ENCODE data around the gene ITGBL1. TPM values are rescaled to one million over a fixed set of nuclear protein-coding genes. Genes with fewer than 3 reads are reported as not detected.

ITGBL1 gene
- total RNA-seq, 3 donors from 2014 or later (not counting 1 experiment from before 2014, with no cell fraction given), result not detected

GRCh38 chr13:101449790-101450748 is 2.4 kb upstream of the ITGBL1 start:
- Histone ChIP-seq H3K4me3 (ENCODE audit: low read length) (no peak overlapping the region), H3K27ac (ENCODE audit: low read length) (no peak overlapping the region), H3K4me1 (ENCODE audit: control insufficient read depth, insufficient read depth, low read length) (no peaks in the 10 kb centered on the region), H3K9me3 (ENCODE audit: control insufficient read depth, insufficient read depth, low read length) (no peaks in the 10 kb centered on the region), H3K36me3 (ENCODE audit: control insufficient read depth, insufficient read depth, low read length) (no peaks in the 10 kb centered on the region), H3K27me3 (ENCODE audit: control insufficient read depth, insufficient read depth, low read length) (peaks cover 3% of the 10 kb centered on the region)
- Mint-ChIP-seq H3K9me3 (peaks cover 0 to 3% of the 10 kb centered on the region in 2 donors), H3K27me3 (ENCODE audit: low read depth in 2 of 2) (peaks cover 9 to 19% of the 10 kb centered on the region in 2 donors), H3K36me3 (no peaks in the 10 kb centered on the region), H3K4me3 (no peak overlapping the region), H3K27ac (no peak overlapping the region), H3K4me1 (no peaks in the 10 kb centered on the region)
- ATAC-seq (no peak), DNase-seq (no peak)
- intact Hi-C loops (cut with micrococcal nuclease), result no loop called here
- TF ChIP-seq CTCF (IDR thresholded peaks at IDR 0.05), result no peak
- WGBS (ENCODE audit: insufficient coverage), result 74% methylated on average over 3 of the region's 5 CpGs

DNA sequence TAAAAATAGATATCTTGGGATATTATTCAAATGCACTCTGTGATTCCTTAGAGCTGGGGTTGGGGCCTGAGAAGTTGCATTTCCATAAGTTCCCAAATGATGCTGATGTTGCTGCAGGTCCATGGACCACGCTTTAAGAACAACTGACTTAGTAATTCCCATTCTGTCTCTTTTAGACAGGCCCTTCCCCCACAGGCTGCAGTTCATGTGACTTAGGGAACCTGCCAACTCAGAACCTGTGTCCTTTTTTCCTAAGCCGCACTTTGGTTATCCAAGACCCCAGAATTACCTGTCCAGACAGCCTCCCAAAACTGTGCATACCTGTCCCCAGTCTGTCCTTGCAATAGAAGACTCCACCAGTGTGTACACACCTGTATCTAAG is 1.7 kb upstream of the ITGBL1 start:
- WGBS (ENCODE audit: insufficient coverage), result 76% methylated on average over 2 of the region's 2 CpGs
- Mint-ChIP-seq H3K4me3 (no peak overlapping the region), H3K4me1 (no peaks in the 10 kb centered on the region)

GRCh38 chr13:101451641-101452040 is 834 bp upstream of the ITGBL1 start:
- DNase-seq (no peak), ATAC-seq (no peak)
- Histone ChIP-seq H3K4me1 (ENCODE audit: control insufficient read depth, insufficient read depth, low read length) (no peaks in the 10 kb centered on the region), H3K9me3 (ENCODE audit: control insufficient read depth, insufficient read depth, low read length) (no peaks in the 10 kb centered on the region), H3K27ac (ENCODE audit: low read length) (no peak overlapping the region), H3K4me3 (ENCODE audit: low read length) (no peak overlapping the region), H3K36me3 (ENCODE audit: control insufficient read depth, insufficient read depth, low read length) (no peaks in the 10 kb centered on the region), H3K27me3 (ENCODE audit: control insufficient read depth, insufficient read depth, low read length) (peaks cover 3% of the 10 kb centered on the region)
- no peaks in the 10 kb centered on the region for H3K36me3 Mint-ChIP-seq
- H3K4me3 Mint-ChIP-seq, result no peak overlapping the region
- H3K9me3 Mint-ChIP-seq, result peaks cover 0 to 3% of the 10 kb centered on the region in 2 donors
- intact Hi-C loops (cut with micrococcal nuclease), result no loop called here
- TF ChIP-seq CTCF (IDR thresholded peaks at IDR 0.05), result no peak
- H3K4me1 Mint-ChIP-seq, result no peaks in the 10 kb centered on the region
- no peak overlapping the region for H3K27ac Mint-ChIP-seq
- H3K27me3 Mint-ChIP-seq (ENCODE audit: low read depth in 2 of 2), result peaks cover 9 to 19% of the 10 kb centered on the region in 2 donors

More for the DNA sequence above, 1.7 kb upstream of the ITGBL1 start:
- DNase-seq (no peak), ATAC-seq (no peak)
- no peak overlapping the region for H3K27ac ChIP-seq (ENCODE audit: low read length)
- Mint-ChIP-seq H3K9me3 (peaks cover 0 to 3% of the 10 kb centered on the region in 2 donors), H3K36me3 (no peaks in the 10 kb centered on the region), H3K27ac (no peak overlapping the region), H3K27me3 (ENCODE audit: low read depth in 2 of 2) (peaks cover 9 to 19% of the 10 kb centered on the region in 2 donors)
- H3K9me3 ChIP-seq (ENCODE audit: control insufficient read depth, insufficient read depth, low read length), result no peaks in the 10 kb centered on the region
- no peaks in the 10 kb centered on the region for H3K36me3 ChIP-seq (ENCODE audit: control insufficient read depth, insufficient read depth, low read length)
- H3K4me3 ChIP-seq (ENCODE audit: low read length), result no peak overlapping the region
- no peak for TF ChIP-seq CTCF (IDR thresholded peaks at IDR 0.05)
- H3K4me1 ChIP-seq (ENCODE audit: control insufficient read depth, insufficient read depth, low read length), result no peaks in the 10 kb centered on the region
- H3K27me3 ChIP-seq (ENCODE audit: control insufficient read depth, insufficient read depth, low read length), result peaks cover 3% of the 10 kb centered on the region
- intact Hi-C loops (cut with micrococcal nuclease), result no loop called here
